Gastrocnemius medialis (tissue), 4 donors: ENCODE data around the gene ITPR3. TPM values are rescaled to one million over a fixed set of nuclear protein-coding genes. Genes with fewer than 3 reads are reported as not detected.

Source experiments
- ATAC-seq, 2 donors: fragments of 150-250 bp; one replicate each; pipeline ENCODE4 v1.9.1; 2016
- DNase-seq, 2 donors: peaks; one replicate each; pipeline ENCODE4 v3.0.0-alpha.2; 2019
- H3K27ac ChIP-seq, 4 donors: fragments of 200-600 bp; sonication (generic); 1 replicate in 1 of 4; 2 replicates in 3 of 4; pipeline ENCODE4 v1.5.1; 2016 to 2018; ENCODE audit warnings: mild to moderate bottlenecking in 2 of 4, moderate library complexity in 1 of 4
- H3K27me3 ChIP-seq, 3 donors: fragments of 200-600 bp; sonication (generic) in 2 of 3; 1 replicate in 1 of 3; 2 replicates in 2 of 3; pipeline versions ENCODE4 v1.5.1 to v1.6.0; 2016 to 2019; ENCODE audit warnings: mild to moderate bottlenecking in 1 of 3, moderate library complexity in 1 of 3
- H3K36me3 ChIP-seq, 2 donors: fragments of 200-600 bp; sonication (generic) in 1 of 2; one replicate each; pipeline ENCODE4 v1.5.1; 2017 to 2018
- H3K4me1 ChIP-seq, 2 donors: fragments of 200-600 bp; sonication (generic) in 1 of 2; one replicate each; pipeline ENCODE4 v1.5.1; 2016 to 2017; ENCODE audit warnings: mild to moderate bottlenecking in 2 of 2
- H3K4me3 ChIP-seq, 4 donors: fragments of 200-600 bp; sonication (generic) in 3 of 4; 1 replicate in 1 of 4; 2 replicates in 3 of 4; pipeline ENCODE4 v1.5.1; 2016 to 2019; ENCODE audit warnings: mild to moderate bottlenecking in 2 of 4
- H3K9me3 ChIP-seq, 3 donors: fragments of 200-600 bp; sonication (generic) in 2 of 3; 1 replicate in 1 of 3; 2 replicates in 2 of 3; pipeline ENCODE4 v1.5.1; 2016 to 2019
- POLR2A ChIP-seq, 2 donors: fragments of 450-650 bp; IDR thresholded peaks; one replicate each; pipeline ENCODE4 v1.6.1; 2017; ENCODE audit warnings: antibody characterized with exemption in 2 of 2, mild to moderate bottlenecking in 2 of 2, moderate library complexity in 2 of 2
- in situ Hi-C, 4 donors: fragments of 200-750 bp; cut with MboI; loops; one replicate each; pipeline versions ENCODE4 v1.15.0 to v1.8.0; 2017; ENCODE audit warnings: low sequenced_read_pairs in 4 of 4
- intact Hi-C: fragments of 100-400 bp; cut with DNase I; formaldehyde crosslinking; loops from one replicate; pipeline ENCODE4 v1.15.1; 2023; ENCODE audit warnings: low total_unique reads
- total RNA-seq, 4 donors: library from RNA; depleted of rRNA; stranded (reverse); fragments of >200 nt; gene quantifications; one replicate each; pipeline versions ENCODE4 v1.1.0 to v1.2.3, GENCODE V29; 2016
- TF ChIP-seq, protein P1 (sequence below), 5 experiments: fragments of 450-650 bp in 3 of 5; fragments of 200-600 bp in 2 of 5; sonication (generic) in 2 of 5; IDR thresholded peaks in 4 of 5; conservative IDR thresholded peaks in 1 of 5; 1 replicate in 4 of 5; 2 replicates in 1 of 5; pipeline ENCODE4 v1.5.1; 2016 to 2019; ENCODE audit warnings: antibody characterized with exemption in 5 of 5, mild to moderate bottlenecking in 3 of 5, moderate library complexity in 3 of 5

Gene ITPR3
- total RNA-seq, 4 donors from 2014 or later = 1.9 to 6.8 (median 4.2) TPM

DNA sequence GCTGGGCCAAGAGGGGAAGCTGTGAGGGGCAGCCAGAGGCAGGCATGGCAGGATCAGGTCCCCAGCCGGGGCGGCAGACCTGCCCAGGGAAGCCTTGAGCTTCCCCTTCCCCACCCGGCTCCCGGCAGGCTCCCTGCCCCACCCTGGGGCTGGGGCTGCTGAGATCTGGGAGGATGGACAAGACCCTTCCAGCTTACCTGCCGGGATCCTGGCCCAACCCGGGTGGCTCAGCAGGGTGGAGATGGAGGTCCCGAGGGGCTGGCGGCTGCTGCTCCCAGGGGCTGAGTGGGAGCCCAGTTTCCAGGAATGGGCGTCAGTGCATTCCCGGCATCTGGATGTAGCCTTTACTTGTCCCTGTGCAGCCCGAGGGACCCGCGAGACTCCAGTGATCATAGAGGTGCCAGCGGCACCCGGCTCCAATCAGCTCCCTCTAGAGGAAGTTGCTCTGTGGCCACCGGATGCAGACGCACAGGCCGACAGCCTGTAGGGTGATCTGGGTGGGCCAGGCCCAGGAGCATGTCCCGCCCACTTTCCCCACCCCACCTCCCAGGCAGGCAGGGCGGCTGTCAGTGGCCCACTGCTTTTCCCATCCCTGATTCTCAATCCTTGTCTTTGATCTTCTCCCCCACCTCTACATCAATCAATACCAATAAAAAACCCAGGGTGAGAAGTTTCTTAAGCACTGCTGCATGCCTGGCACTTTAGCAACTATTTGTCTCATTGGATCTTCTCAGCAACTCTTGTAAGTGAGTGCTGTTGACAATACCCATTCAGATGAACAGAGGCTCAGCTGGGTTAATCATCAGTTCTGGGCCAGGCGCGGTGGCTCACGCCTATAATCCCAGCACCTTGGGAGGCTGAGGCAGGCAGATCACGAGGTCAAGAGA is 41.1 kb upstream of the ITPR3 start, which contains the start of gene BAK1:
Gene BAK1 (minus strand): TSS at position 449 of the 887 bp plus-strand sequence. CDS start 2,672 bp downstream, outside the sequence.
- Histone ChIP-seq H3K9me3 (no peaks in the 10 kb centered on the region), H3K36me3 (peaks cover 0 to 15% of the 10 kb centered on the region in 2 donors), H3K4me3 (peak within 1 kb of the TSS; percentile 83 to 89 (median 84)), H3K27ac (peak within 1 kb of the TSS; percentile 84 to 87 (median 85)), H3K27me3 (no peaks in the 10 kb centered on the region), H3K4me1 (peaks cover 18% of the 10 kb centered on the region in 2 donors)
- in situ Hi-C loops = loop anchor here in 3 of 4 donors (10.0 kb wide), 3 partner anchors 55 to 185 kb away; no protein-coding TSS in a partner anchor
- DNase-seq = peak; percentile 82 to 84
- intact Hi-C loops = loop anchor here (10.0 kb wide), 2 partner anchors 125 to 575 kb away; partner anchors contain the start of gene ZBTB9
- TF ChIP-seq, protein P1, sequence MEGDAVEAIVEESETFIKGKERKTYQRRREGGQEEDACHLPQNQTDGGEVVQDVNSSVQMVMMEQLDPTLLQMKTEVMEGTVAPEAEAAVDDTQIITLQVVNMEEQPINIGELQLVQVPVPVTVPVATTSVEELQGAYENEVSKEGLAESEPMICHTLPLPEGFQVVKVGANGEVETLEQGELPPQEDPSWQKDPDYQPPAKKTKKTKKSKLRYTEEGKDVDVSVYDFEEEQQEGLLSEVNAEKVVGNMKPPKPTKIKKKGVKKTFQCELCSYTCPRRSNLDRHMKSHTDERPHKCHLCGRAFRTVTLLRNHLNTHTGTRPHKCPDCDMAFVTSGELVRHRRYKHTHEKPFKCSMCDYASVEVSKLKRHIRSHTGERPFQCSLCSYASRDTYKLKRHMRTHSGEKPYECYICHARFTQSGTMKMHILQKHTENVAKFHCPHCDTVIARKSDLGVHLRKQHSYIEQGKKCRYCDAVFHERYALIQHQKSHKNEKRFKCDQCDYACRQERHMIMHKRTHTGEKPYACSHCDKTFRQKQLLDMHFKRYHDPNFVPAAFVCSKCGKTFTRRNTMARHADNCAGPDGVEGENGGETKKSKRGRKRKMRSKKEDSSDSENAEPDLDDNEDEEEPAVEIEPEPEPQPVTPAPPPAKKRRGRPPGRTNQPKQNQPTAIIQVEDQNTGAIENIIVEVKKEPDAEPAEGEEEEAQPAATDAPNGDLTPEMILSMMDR (IDR thresholded peaks at IDR 0.05 in 4 of 5, conservative IDR thresholded peaks at IDR 0.05 in 1 of 5) = peak in 3 of 5 experiments; percentile 39 to 56 (median 52)
- peak; percentile 63 for TF ChIP-seq POLR2A (IDR thresholded peaks at IDR 0.05)
- peak; percentile 90 to 92 for ATAC-seq

GRCh38 chr6:33581186-33581585 is 39.9 kb upstream of the ITPR3 start:
- ATAC-seq (no peak), DNase-seq (no peak)
- TF ChIP-seq, protein P1 (IDR thresholded peaks at IDR 0.05 in 4 of 5, conservative IDR thresholded peaks at IDR 0.05 in 1 of 5) = no peak
- no peak for TF ChIP-seq POLR2A (IDR thresholded peaks at IDR 0.05)
- Histone ChIP-seq H3K9me3 (no peaks in the 10 kb centered on the region), H3K27ac (no peak overlapping the region), H3K4me3 (no peak overlapping the region), H3K36me3 (peaks cover 0 to 5% of the 10 kb centered on the region in 2 donors), H3K4me1 (peaks cover 25 to 27% of the 10 kb centered on the region in 2 donors), H3K27me3 (no peaks in the 10 kb centered on the region)
- intact Hi-C loops = loop anchor here (10.0 kb wide), 1 partner anchor 574 kb away; no protein-coding TSS in a partner anchor
- in situ Hi-C loops = loop anchor here in 3 of 4 donors (10.0 kb wide), 3 partner anchors 54 to 184 kb away; no protein-coding TSS in a partner anchor

DNA sequence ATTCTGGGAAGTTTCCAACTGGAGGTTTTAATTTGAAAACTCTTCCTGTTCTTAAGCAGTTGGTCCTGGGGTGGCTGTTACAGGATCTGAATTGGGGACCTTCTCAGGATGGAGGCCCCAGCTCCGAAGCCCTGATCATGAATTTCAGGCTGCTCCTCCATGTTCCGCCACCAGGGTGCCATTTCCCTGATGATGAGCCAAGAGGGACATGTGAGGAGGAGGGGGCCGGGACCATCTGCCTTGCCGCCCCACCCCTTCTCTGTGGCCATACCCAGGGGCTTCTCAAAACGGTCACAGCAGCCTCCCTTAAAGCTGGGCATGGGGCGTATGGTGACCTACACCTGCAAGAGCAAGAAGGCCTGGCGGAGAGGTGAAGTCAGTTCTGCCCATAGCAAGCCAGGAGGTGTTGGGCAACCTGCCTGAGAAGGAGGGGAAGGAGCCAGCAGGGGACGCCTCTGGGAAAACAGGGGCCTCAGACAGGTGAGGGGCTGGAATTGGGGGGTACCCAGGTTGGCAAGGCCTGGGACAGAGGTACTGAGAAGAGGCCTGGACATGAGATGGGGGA is 37.4 kb upstream of the ITPR3 start:
- TF ChIP-seq, protein P1 (IDR thresholded peaks at IDR 0.05 in 4 of 5, conservative IDR thresholded peaks at IDR 0.05 in 1 of 5) = peak in 2 of 5 experiments; percentile 21 to 27
- no peak for TF ChIP-seq POLR2A (IDR thresholded peaks at IDR 0.05)
- intact Hi-C loops = loop anchor here (10.0 kb wide), 1 partner anchor 571 kb away; no protein-coding TSS in a partner anchor
- H3K9me3 ChIP-seq = no peaks in the 10 kb centered on the region
- no peak overlapping the region for H3K4me3 ChIP-seq
- no peaks in the 10 kb centered on the region for H3K36me3 ChIP-seq
- DNase-seq (no peak), ATAC-seq (no peak)
- no peaks in the 10 kb centered on the region for H3K27me3 ChIP-seq
- peaks cover 21 to 23% of the 10 kb centered on the region in 2 donors for H3K4me1 ChIP-seq
- in situ Hi-C loops = loop anchor here in 3 of 4 donors (10.0 kb wide), 3 partner anchors 51 to 181 kb away; no protein-coding TSS in a partner anchor
- no peak overlapping the region for H3K27ac ChIP-seq

GRCh38 chr6:33584700-33585402 is 36.3 kb upstream of the ITPR3 start:
- in situ Hi-C loops = loop anchor here (5.0 to 10.0 kb wide), 6 partner anchors 50 to 180 kb away; no protein-coding TSS in a partner anchor
- Histone ChIP-seq H3K4me1 (peaks cover 23 to 26% of the 10 kb centered on the region in 2 donors), H3K27ac (no peak overlapping the region), H3K36me3 (no peaks in the 10 kb centered on the region), H3K9me3 (no peaks in the 10 kb centered on the region), H3K27me3 (no peaks in the 10 kb centered on the region), H3K4me3 (no peak overlapping the region)
- no peak for ATAC-seq
- DNase-seq = no peak
- intact Hi-C loops = loop anchor here (1.0 to 10.0 kb wide), 5 partner anchors 22 to 570 kb away; partner anchors contain the start of gene LEMD2
- no peak for TF ChIP-seq POLR2A (IDR thresholded peaks at IDR 0.05)
- TF ChIP-seq, protein P1 (IDR thresholded peaks at IDR 0.05 in 4 of 5, conservative IDR thresholded peaks at IDR 0.05 in 1 of 5) = no peak
